Activated naive CD8-positive, alpha-beta T cell treated with anti-CD3 and anti-CD28 coated beads, Interleukin-2, amount 50 U/mL, for 24 hours (primary cell): ENCODE results near the gene EGFR.

Experiments
- ATAC-seq: fragments of 150-1000 bp; cut with Tn5 transposase; one replicate; pipeline ENCODE4 v1.10.0; 2021
- DNase-seq: peaks from one replicate; pipeline ENCODE4 v3.0.0; 2021
- H3K27ac Mint-ChIP-seq: one replicate; pipeline ENCODE4 v1.8.0; 2021; ENCODE audit warnings: mild to moderate bottlenecking, mixed read lengths
- H3K27me3 Mint-ChIP-seq: one replicate; pipeline ENCODE4 v1.8.0; 2021; ENCODE audit warnings: mixed read lengths
- H3K36me3 Mint-ChIP-seq: one replicate; pipeline ENCODE4 v1.8.0; 2021; ENCODE audit warnings: low read depth, mixed read lengths
- H3K4me1 Mint-ChIP-seq: one replicate; pipeline ENCODE4 v1.8.0; 2021; ENCODE audit warnings: mixed read lengths
- H3K4me3 Mint-ChIP-seq: one replicate; pipeline ENCODE4 v1.8.0; 2021; ENCODE audit warnings: mild to moderate bottlenecking, moderate library complexity, mixed read lengths
- H3K9me3 Mint-ChIP-seq: one replicate; pipeline ENCODE4 v1.8.0; 2021; ENCODE audit warnings: mixed read lengths

Gene EGFR

GRCh38 chr7:55085511-55086412, 66.9 kb downstream of the EGFR start:
- no peak overlapping the region for H3K4me3 Mint-ChIP-seq
- DNase-seq (no peak), ATAC-seq (peak; percentile 12)
- H3K9me3 Mint-ChIP-seq: no peaks in the 10 kb centered on the region
- no peaks in the 10 kb centered on the region for H3K36me3 Mint-ChIP-seq
- no peak overlapping the region for H3K27ac Mint-ChIP-seq
- H3K27me3 Mint-ChIP-seq: peaks cover 22% of the 10 kb centered on the region
- H3K4me1 Mint-ChIP-seq: peaks cover 17% of the 10 kb centered on the region

DNA sequence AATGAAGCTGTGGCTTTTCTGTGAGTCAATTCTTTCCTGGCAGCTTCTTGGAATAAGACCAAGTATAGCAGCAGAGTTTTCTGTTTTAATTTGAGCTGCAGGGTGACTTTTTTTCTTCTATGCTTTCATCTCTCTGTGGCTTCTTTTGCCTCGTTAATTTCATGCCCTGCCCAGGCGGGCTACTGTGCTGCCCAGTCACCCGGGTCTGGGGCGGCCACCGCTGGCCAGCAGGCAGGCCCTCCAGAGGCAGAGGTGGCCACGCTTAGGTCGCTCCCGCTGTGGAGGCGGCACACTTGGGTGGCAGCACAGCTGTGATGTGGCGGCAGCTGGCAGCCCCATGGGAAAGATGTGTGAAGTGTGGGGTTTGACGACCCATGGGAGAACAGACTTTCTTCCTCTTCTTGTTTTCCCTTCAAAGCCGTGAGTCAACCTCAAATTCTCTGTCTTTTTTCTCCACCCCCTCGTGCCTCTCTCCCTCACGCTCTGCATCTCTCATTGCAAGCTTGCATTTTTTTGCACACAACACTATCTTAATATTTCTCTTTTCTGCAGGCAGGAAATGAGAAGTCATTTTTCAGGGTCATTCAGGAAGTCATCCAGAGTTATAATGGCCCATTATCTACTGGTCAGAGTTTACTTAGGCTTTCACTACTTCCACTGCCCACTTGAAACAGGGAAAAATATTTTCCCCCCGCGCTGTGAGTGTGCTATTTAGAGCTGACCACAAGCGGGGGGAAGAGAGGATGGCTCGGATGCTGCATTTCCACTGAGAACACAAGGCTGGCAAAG, 67.8 kb downstream of the EGFR start:
- no peaks in the 10 kb centered on the region for H3K9me3 Mint-ChIP-seq
- DNase-seq (peak; percentile 12), ATAC-seq (peak; percentile 53)
- no peak overlapping the region for H3K4me3 Mint-ChIP-seq
- peak overlapping the region; percentile 27 for H3K27ac Mint-ChIP-seq
- no peaks in the 10 kb centered on the region for H3K36me3 Mint-ChIP-seq
- peaks cover 17% of the 10 kb centered on the region for H3K4me1 Mint-ChIP-seq
- peaks cover 22% of the 10 kb centered on the region for H3K27me3 Mint-ChIP-seq

- H3K4me1 Mint-ChIP-seq: peaks cover 17% of the 10 kb centered on the region
- H3K9me3 Mint-ChIP-seq: no peaks in the 10 kb centered on the region
- H3K4me3 Mint-ChIP-seq: no peak overlapping the region
- no peak for ATAC-seq
- H3K27ac Mint-ChIP-seq: no peak overlapping the region
- no peaks in the 10 kb centered on the region for H3K36me3 Mint-ChIP-seq
- peaks cover 22% of the 10 kb centered on the region for H3K27me3 Mint-ChIP-seq
- DNase-seq: no peak
Measured at GRCh38 chr7:55087521-55087961, 68.7 kb downstream of the EGFR start.

GRCh38 chr7:55088107-55088506, 69.3 kb downstream of the EGFR start:
- Mint-ChIP-seq H3K9me3 (no peaks in the 10 kb centered on the region), H3K4me1 (peaks cover 17% of the 10 kb centered on the region), H3K4me3 (no peak overlapping the region), H3K36me3 (no peaks in the 10 kb centered on the region), H3K27ac (no peak overlapping the region), H3K27me3 (peaks cover 20% of the 10 kb centered on the region)
- ATAC-seq (no peak), DNase-seq (no peak)

GRCh38 chr7:55088620-55089019, 69.8 kb downstream of the EGFR start:
- no peaks in the 10 kb centered on the region for H3K36me3 Mint-ChIP-seq
- H3K9me3 Mint-ChIP-seq: no peaks in the 10 kb centered on the region
- no peak overlapping the region for H3K4me3 Mint-ChIP-seq
- H3K27me3 Mint-ChIP-seq: peaks cover 23% of the 10 kb centered on the region
- ATAC-seq: no peak
- H3K4me1 Mint-ChIP-seq: peaks cover 17% of the 10 kb centered on the region
- H3K27ac Mint-ChIP-seq: no peak overlapping the region
- DNase-seq: no peak

GRCh38 chr7:55092186-55092974, 73.6 kb downstream of the EGFR start:
- no peak overlapping the region for H3K27ac Mint-ChIP-seq
- H3K36me3 Mint-ChIP-seq: no peaks in the 10 kb centered on the region
- peaks cover 2% of the 10 kb centered on the region for H3K4me1 Mint-ChIP-seq
- ATAC-seq (no peak), DNase-seq (no peak)
- H3K9me3 Mint-ChIP-seq: no peaks in the 10 kb centered on the region
- H3K4me3 Mint-ChIP-seq: no peak overlapping the region
- peaks cover 12% of the 10 kb centered on the region for H3K27me3 Mint-ChIP-seq

DNA sequence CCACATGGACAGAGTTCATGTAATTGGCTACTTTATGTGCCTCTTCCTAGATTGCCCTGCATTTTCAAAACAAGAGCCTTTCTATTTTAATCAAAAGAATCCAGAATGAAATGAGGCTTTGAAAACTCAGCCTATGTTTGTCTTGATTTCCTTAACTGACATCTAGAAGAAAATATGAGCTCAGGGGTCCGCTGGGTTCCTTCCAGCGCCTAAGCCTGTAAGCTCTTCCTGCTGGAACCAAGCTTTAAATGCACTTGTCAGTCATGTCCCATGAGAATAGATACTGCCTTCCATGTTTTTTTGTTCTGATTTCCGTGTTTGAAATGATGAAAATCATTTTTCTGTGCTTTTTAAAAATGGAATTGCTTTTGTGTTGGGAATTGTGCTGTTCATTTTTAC, 74.2 kb downstream of the EGFR start:
- no peaks in the 10 kb centered on the region for H3K9me3 Mint-ChIP-seq
- no peaks in the 10 kb centered on the region for H3K4me1 Mint-ChIP-seq
- H3K4me3 Mint-ChIP-seq: no peak overlapping the region
- peaks cover 10% of the 10 kb centered on the region for H3K27me3 Mint-ChIP-seq
- DNase-seq (no peak), ATAC-seq (no peak)
- no peaks in the 10 kb centered on the region for H3K36me3 Mint-ChIP-seq
- H3K27ac Mint-ChIP-seq: no peak overlapping the region

DNA sequence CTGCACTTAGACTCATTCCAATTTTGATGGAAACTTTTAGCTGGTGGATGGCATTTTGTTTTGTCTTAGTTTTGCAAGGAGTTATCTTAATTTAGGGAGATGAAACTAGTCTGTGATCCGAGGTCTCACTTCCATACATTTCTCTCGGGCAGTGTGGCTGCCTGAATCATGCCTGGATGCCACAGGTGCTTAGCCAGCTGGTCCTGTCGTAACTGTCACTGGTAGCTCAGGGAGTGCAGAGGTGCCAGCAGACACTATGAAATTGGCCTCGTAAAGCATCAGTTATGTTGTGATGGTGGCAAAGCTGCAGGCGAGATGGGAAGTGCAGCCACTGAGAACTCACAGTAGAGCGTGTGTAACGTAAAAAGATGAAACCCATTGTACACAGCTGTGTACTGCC, 74.9 kb downstream of the EGFR start:
- no peaks in the 10 kb centered on the region for H3K36me3 Mint-ChIP-seq
- no peak overlapping the region for H3K27ac Mint-ChIP-seq
- DNase-seq (no peak), ATAC-seq (no peak)
- no peak overlapping the region for H3K4me3 Mint-ChIP-seq
- peaks cover 10% of the 10 kb centered on the region for H3K27me3 Mint-ChIP-seq
- H3K4me1 Mint-ChIP-seq: no peaks in the 10 kb centered on the region
- no peaks in the 10 kb centered on the region for H3K9me3 Mint-ChIP-seq

DNA sequence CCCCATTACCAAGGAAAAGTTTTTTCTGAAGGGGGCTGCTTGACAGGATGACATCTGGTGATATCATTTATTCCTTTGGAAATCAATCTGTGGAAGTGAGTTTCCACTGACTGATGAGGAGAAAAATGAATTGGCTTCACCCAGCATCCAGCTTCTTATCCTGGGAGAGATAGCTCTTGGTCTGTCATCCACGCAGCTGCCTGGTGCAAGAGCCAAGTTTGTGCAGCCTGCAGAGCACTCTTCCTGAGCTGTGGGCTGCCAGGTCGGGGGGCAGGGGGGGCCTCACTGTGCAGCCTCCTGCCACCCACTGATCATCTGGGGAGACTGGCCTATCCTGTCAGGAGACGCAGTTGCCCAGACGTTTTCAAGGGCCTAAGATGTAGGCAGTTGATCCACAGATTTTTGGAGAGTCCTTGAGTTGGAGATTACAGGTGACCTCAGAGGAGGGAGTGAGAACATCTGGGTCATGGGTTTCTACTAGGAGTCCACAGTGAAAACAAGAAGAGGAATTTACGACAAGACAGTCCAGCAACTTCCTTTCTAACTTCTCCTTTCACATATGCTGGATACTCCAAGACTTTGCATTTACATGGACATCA, 75.4 kb downstream of the EGFR start:
- no peak for ATAC-seq
- H3K4me1 Mint-ChIP-seq: no peaks in the 10 kb centered on the region

GRCh38 chr7:55095672-55096071, 76.9 kb downstream of the EGFR start:
- H3K4me3 Mint-ChIP-seq: no peak overlapping the region
- DNase-seq (no peak), ATAC-seq (no peak)
- peaks cover 13% of the 10 kb centered on the region for H3K27me3 Mint-ChIP-seq
- H3K4me1 Mint-ChIP-seq: no peaks in the 10 kb centered on the region
- H3K9me3 Mint-ChIP-seq: no peaks in the 10 kb centered on the region
- H3K36me3 Mint-ChIP-seq: no peaks in the 10 kb centered on the region
- H3K27ac Mint-ChIP-seq: no peak overlapping the region

More for the DNA sequence above, 75.4 kb downstream of the EGFR start:
- no peak overlapping the region for H3K27ac Mint-ChIP-seq
- H3K27me3 Mint-ChIP-seq: peaks cover 11% of the 10 kb centered on the region
- H3K36me3 Mint-ChIP-seq: no peaks in the 10 kb centered on the region
- H3K9me3 Mint-ChIP-seq: no peaks in the 10 kb centered on the region
- H3K4me3 Mint-ChIP-seq: no peak overlapping the region
- DNase-seq: no peak

DNA sequence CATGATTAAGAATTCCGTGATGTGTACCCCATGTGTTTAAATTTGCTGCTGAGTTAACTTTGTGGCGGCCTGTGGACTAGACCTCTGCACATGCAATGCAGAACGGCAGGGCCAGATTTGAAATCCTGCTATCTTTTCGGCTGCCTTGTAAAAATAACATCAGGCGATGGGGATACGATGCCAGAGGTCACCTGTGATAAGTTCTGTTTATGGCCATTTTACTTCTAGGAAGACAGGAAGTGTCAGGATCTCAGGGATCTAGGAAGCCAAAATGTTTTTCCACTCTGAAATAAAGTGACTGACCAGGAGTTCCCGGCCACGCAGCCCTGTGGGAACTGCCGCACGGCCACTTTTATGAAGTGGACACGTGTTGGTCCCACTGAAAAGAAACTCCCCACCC, 77.5 kb downstream of the EGFR start:
- ATAC-seq (no peak), DNase-seq (no peak)
- Mint-ChIP-seq H3K4me1 (no peaks in the 10 kb centered on the region), H3K4me3 (no peak overlapping the region), H3K27ac (no peak overlapping the region), H3K36me3 (no peaks in the 10 kb centered on the region), H3K9me3 (no peaks in the 10 kb centered on the region), H3K27me3 (peaks cover 15% of the 10 kb centered on the region)

DNA sequence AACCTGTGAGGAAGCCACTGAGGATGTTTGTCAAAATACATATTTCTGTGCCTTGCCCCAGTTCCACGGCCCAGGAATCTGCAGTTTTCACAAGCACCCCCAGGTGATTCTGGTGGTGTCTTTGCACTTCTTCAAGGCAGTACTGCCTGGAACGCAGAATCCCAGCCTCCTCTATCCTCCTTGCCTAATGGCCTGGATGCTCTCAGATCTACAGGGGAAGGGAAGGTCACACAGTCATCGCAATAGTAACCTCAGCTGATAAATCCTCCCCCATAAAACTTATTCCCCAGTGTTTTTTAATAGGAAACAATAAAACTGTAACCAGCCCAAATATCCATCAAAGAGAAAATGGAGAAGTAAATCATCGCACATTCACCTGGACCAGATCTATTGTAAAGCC, 78.3 kb downstream of the EGFR start:
- H3K4me1 Mint-ChIP-seq: no peaks in the 10 kb centered on the region
- DNase-seq (no peak), ATAC-seq (no peak)
- H3K27ac Mint-ChIP-seq: no peak overlapping the region
- no peaks in the 10 kb centered on the region for H3K36me3 Mint-ChIP-seq
- H3K9me3 Mint-ChIP-seq: no peaks in the 10 kb centered on the region
- peaks cover 23% of the 10 kb centered on the region for H3K27me3 Mint-ChIP-seq
- no peak overlapping the region for H3K4me3 Mint-ChIP-seq

DNA sequence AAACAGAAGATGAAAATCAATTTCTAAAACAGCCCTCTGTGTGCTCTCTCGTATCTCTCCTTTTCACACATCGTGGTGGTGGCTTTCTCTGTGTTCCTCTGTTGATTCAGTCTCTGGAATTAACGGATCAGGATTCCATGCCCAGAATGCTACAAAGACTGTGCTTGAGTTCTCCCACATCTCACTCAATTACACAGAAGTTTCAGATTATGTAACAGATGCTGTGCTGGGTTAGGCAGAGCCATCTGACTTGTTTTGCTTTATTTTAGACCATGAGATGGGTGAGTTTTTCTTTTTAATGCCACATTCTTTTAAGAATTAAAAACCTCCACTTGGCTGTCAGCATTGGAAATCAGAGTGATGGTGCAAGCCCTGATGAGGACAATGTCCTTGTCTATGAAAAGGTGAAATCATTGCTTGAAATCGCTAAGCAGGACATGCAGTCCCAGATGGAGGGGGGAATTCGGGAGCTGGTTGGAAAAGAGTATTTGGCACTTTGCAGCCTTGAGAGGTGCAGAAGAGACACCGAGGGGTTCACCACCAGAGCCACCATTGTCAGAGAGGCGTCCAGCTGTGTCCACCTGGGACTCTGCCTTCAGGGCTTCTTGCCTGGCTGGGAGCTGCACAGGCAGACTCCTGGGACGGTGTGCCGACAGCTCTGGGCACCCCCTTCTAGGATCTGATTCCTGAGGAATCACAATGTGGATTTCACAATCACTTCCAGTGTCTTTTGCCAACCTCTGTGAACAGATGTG, 80.4 kb downstream of the EGFR start:
- ATAC-seq (no peak), DNase-seq (no peak)
- Mint-ChIP-seq H3K9me3 (no peaks in the 10 kb centered on the region), H3K4me1 (no peaks in the 10 kb centered on the region), H3K27ac (no peak overlapping the region), H3K4me3 (no peak overlapping the region), H3K27me3 (peaks cover 29% of the 10 kb centered on the region), H3K36me3 (no peaks in the 10 kb centered on the region)
